ENCODE data around the gene GALR1.
"Not testable (repeated sequence)": the region's sequence is repeated elsewhere in the genome, so short reads cannot be mapped to it uniquely, and the experiment has no call there.

Gene GALR1

DNA sequence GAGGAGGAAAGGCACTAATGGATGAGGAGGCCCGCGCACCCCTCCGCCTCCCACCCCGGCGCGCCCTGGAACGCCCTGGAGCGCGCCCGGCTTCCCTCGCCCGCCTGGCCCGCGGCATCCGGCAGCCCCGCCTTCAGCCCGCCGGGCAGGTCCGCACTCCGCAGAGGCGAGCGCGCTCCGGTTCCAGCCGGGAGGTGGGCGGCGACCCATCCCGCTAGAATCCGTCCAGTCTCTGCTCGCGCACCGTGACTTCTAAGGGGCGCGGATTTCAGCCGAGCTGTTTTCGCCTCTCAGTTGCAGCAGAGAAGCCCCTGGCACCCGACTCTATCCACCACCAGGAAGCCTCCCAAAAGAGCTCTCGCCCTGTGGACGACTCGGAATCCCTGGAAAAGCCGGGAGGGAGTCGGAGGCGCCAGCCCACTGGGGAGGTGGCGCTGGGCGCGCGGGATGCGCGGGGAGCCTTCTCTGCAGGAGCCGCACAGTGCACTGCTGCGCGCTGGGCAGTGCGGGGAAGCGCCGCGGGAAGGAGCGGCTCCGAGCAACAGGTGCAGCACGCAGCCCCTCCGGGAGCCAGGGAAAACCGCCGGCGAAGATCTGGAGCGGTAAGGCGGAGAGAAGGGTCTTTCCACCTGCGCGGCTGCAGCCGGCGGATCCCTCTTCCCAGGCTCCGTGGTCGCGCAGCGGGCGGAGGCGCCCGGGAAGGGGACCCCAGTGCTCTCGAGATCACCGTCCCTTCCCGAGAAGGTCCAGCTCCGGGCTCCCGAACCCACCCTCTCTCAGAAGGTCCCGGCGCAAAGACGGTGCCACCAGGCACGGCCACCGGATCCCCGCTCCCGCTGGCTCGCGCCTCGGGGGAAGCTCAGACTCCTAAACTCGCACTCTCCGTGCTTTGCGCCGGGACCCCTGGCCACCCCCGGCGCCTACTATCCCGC lies at the start of gene GALR1:
GALR1 (plus strand) TSS at position 280 of the 932 bp plus-strand sequence. CDS start 701 bp downstream, outside the sequence.
- peak; percentile 61 for DNase-seq

- no peak for DNase-seq
Measured at GRCh38 chr18:77201506-77201905, 48.1 kb upstream of the GALR1 start.

GRCh38 chr18:77202329-77202728 lies 47.3 kb upstream of the GALR1 start:
- no peak for DNase-seq

GRCh38 chr18:77203071-77203470 lies 46.6 kb upstream of the GALR1 start:
- no peak for DNase-seq

DNA sequence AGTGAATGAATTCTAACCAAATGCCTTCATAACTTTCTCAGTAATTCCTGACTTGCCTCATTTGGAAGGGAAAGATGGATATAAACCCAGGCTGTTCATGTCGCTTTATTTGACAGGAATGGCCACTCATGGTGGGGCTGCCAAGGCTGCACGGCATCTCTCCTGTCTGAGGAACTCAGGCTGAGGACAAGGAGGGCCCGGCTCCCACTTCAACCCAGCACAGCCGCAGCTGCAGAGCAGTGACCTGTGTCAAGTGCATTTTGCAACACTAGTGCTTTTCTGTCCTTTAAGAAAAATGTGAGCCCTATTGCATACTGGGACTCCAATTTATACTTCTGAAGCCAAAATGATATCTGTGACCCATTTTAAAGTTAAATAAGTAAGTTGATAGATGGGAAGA lies 45.8 kb upstream of the GALR1 start:
- no peak for DNase-seq

- no peak for DNase-seq
Measured at GRCh38 chr18:77205769-77206168, 43.9 kb upstream of the GALR1 start.

DNA sequence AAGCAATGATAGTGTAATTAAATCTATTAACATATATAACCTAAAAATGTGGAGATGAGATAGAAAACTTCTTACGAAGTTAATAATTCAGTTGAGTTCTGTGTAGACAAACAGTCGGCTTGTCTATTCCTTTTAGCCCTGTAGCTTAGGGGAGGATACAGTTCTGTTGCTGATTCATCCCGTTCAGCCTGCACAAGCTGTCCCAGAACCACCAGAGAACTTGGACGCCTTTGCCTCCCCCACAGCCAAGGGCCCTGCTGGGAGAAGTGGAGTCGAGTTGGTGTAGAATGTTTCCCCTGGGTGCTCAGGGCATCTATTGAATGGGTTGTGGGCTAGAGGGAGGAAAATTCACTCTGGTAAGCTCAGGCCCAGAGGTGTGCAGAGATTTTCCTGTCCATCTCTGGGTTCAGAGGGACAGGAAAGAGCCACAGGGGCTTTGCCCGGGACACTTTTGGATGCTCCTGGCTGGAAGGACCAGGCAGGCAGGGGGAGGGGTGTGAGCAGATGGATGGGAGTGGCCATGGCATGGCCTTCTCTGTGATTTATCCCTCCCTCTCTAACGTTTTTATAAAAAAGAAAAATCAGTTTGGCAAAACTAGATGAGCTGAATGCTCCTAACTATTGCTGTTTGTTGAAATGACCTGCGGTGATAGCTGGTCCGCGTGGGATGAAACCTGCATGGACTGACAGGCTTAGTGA lies 42.8 kb upstream of the GALR1 start:
- no peak for DNase-seq

- DNase-seq, result peak; percentile 66
Measured at GRCh38 chr18:77207540-77207939, 42.1 kb upstream of the GALR1 start.

DNA sequence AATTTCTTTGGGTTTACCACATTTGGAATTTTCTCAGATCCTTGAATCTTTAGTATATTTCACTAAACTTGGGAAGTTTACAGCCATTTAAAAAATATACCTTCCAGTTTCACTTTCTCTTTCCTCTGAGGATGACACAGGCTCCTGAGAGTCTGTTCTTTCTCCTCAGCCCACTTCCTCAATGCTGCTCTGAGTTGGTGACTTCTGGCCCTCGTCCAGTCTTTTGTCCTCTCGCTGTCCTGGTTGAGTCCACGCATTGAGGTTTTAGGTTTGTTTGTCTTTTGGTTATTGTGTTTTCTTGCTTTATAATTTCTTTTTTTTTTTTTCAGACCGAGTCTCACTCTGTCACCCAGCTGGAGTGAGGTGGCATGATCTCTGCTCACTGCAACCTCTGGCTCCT lies 40.7 kb upstream of the GALR1 start:
- DNase-seq, result no peak

- DNase-seq, result no peak
Measured at GRCh38 chr18:77209587-77209986, 40.1 kb upstream of the GALR1 start.

DNA sequence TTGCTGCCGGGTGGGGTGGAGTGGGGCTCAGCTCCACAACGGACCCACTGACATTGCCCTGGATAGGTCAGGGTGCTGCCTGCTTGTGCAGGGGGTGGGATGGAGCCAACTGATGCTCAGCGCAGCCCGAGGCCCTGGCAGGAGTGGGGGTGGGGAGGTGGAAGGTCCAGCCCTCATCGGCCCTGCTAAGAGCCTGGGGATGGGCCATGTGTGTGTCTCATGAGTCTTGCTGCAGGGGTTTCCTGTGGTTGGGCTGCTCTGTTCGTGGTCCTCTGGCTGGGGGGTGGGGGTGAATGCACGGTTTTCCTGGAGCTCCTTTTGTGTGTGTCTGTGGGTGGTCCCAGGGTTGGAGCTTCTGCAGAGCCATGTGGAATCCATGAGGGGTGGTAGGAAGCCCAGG lies 39.4 kb upstream of the GALR1 start:
- peak; percentile 62 for DNase-seq

DNA sequence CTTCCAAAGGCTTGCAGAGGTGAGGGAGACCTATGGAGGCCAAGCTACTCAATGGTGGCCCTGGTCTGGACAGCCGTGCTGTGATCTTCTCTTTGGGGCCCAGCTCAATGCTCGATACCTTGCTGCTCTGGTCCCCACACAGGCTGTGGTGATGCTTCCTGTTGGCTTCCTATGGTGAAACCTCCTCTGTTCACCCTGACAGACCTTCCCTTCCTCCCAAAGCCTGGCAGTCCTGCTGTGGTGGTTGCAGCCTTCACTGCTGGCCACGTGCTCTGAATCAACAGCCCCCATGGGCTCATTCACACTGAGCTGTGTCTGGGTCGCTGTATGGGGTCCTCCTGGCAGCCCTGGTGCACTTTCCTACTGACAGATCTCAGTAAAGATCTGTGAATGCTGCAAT lies 31.0 kb upstream of the GALR1 start:
- no peak for DNase-seq

DNA sequence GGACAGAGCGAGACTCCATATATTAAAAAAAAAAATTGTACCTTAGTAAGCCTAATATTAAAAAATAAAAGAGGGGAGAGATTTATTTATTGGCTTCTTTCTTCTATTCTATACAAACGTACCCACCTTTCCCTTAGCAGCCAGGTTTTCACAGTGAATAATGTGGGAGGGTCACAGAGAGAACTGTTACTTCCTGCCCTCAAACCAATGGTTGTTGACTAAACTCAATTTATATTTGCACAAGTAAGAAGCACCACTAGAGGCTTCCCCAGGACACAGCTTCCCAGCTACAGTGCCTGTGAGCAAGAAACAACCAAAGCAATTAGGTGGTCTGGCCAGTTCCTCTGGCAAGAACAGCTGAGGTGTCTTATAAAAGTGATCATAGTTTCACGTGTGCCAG lies 28.9 kb upstream of the GALR1 start:
- no peak for DNase-seq

- DNase-seq, result no peak
Measured at GRCh38 chr18:77222464-77222863, 27.2 kb upstream of the GALR1 start.

DNA sequence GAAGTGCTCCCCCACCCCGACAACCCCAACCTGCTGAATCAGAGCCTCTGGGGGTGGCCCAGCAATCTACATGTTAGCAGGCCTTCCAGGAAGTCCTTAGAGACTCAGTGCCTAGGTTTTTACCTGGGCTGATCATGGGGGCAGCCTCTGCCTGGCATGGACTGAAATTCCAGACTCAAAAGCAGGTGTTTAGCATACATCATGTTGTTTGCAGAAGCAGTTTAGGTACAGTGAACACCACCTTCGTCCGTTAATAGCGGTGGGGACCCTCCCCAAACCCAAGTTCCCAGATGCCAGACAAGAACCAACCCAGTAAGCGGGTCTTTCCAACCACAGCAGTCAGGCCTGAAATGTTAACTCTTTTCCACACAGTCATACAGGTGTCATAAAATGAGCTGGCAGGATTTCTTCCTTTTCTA lies 26.4 kb upstream of the GALR1 start:
- peak; percentile 66 for DNase-seq

- no peak for DNase-seq
Measured at GRCh38 chr18:77223653-77224052, 26.0 kb upstream of the GALR1 start.

DNA sequence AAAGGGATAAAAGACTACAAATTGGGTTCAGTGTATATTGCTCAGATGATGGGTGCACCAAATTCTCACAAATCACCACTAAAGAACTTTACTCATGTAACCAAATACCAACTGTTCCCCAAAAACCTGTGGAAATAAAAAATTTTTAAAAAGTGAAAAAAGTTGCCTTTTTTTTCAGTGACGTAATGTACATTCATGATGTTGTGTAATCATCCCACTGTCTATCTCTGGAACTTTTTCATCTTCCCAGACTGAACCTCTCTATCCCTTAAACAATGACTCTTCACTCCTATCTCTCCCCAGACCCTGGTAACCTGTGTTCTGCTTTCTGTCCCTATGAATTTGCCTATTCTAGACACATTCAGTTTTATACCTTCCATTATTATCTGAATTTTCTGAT lies 19.0 kb upstream of the GALR1 start:
- DNase-seq, result no peak

DNA sequence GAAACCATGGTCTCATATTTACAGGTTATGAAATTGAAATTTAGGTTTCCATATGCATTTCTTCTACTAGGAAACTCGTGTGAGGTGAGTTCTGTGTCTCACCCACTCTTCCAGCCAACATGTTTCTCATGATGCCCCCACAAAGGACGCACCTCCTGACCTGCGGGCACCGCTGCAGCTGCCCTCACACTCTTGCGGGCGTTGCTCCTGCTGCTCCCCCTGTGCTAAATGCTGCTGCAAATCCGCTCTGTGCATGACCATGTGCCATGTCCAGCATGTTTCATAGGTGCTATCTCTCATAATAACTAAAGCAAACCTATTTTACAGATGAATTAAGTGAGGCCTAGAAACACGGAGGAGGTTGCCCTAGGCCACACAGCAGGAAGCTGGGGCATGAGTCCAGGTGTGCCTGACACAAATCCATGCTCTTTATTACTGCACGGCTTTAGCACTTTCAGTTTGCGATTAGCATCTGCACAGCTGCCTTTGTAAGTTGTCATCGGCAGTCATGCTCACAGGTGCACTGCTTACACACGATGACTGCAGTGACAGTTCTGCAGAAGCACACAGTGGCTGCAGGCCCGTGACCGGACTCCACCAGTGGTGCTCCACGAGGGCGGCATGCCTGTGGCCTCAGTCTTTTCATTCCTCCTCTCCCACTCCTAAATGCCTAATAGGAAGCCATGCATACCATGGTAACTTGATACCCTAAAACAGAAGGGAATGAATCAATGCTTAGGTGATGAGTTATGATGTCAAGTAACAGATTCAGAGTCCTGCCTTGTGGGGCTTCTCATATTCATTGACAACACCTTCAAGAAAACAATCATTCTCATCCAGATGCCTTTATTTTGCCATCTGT lies 14.9 kb upstream of the GALR1 start:
- no peak for DNase-seq

- DNase-seq, result not testable (repeated sequence)
Measured at GRCh38 chr18:77239285-77239684, 10.4 kb upstream of the GALR1 start.

DNA sequence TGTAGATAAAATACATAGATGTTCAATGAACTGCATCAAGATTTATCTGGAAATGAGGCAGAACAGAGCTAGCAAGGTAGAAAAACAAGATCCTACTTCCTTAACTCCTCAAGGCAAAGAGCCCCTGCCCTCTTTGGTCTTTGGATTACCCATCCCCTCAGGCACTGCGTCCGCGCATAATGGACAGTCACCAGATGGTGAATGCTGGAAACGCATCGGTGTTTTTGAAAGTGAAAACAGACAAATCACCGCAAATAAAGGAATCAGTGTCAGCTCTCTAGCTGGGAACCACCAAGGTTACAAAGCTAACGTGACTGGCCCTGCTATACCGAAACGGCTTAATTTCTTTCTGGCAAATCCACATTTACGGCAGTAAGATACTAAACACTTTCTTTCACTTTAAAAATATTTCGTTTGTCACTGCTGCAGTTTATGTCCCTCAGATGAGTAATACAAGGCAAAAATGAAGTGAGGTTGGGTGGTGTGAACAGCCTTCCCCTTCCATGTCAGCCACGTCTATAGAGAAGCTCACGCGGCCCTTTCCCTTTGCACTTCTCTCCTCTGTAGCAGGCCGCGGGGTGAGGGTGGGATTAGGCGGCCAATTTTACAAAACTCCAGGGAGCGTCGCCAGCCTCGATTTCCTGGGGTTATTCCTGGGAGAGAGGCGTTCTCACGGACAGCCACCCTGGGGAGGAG lies 627 bp upstream of the GALR1 start:
- no peak for DNase-seq

DNA sequence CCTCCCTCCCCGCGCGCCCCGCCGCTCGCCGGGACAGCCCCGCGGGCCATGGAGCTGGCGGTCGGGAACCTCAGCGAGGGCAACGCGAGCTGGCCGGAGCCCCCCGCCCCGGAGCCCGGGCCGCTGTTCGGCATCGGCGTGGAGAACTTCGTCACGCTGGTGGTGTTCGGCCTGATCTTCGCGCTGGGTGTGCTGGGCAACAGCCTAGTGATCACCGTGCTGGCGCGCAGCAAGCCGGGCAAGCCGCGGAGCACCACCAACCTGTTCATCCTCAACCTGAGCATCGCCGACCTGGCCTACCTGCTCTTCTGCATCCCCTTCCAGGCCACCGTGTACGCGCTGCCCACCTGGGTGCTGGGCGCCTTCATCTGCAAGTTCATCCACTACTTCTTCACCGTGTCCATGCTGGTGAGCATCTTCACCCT lies 865 bp downstream of the GALR1 start:
- no peak for DNase-seq

GRCh38 chr18:77250926-77251729 lies 1.5 kb downstream of the GALR1 start:
- DNase-seq, result peak; percentile 60

Measured in activated CD8-positive, alpha-beta memory T cell treated with anti-CD3 and anti-CD28 coated beads for 24 hours (primary cell).